SU-DHL-6 (cell line): ENCODE results near the gene RWDD4.

ENCODE experiments used
- EZH2phosphoT487 ChIP-seq: fragments of 200-600 bp; sonication (generic), shearing (Covaris generic); conservative IDR thresholded peaks from 2 replicates; pipeline ENCODE4 v1.6.1; 2018; ENCODE audit warnings: mild to moderate bottlenecking, antibody characterized with exemption, low read length, moderate library complexity, mixed read lengths
- TF ChIP-seq, protein P1 (sequence below): fragments of 200-600 bp; sonication (generic); IDR thresholded peaks from one replicate; pipeline ENCODE4 v1.5.1; 2017; ENCODE audit warnings: antibody characterized with exemption, mild to moderate bottlenecking, low read length, moderate library complexity; ENCODE audit not compliant: insufficient read depth, poor library complexity, severe bottlenecking

DNA sequence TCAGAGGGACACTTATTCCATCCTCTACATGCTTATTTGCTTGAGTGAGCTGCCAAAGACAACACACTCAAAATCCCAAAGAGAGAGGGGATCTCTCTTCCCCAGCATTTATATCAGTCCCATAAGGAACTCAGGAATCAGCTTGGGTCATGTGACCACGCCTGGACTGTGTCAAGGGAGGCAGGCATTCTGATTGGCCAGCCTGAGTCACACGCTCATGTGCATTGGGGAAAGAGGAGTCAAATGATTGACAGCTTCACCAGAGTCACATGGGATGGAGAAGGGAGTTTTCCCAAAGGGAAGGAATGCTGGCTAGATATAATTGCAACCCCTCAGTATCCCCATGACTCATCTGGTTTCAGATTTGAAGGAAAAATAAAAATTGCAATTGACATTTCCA lies 49.0 kb downstream of the RWDD4 start:
- TF ChIP-seq, protein P1, sequence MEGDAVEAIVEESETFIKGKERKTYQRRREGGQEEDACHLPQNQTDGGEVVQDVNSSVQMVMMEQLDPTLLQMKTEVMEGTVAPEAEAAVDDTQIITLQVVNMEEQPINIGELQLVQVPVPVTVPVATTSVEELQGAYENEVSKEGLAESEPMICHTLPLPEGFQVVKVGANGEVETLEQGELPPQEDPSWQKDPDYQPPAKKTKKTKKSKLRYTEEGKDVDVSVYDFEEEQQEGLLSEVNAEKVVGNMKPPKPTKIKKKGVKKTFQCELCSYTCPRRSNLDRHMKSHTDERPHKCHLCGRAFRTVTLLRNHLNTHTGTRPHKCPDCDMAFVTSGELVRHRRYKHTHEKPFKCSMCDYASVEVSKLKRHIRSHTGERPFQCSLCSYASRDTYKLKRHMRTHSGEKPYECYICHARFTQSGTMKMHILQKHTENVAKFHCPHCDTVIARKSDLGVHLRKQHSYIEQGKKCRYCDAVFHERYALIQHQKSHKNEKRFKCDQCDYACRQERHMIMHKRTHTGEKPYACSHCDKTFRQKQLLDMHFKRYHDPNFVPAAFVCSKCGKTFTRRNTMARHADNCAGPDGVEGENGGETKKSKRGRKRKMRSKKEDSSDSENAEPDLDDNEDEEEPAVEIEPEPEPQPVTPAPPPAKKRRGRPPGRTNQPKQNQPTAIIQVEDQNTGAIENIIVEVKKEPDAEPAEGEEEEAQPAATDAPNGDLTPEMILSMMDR, result no peak
- TF ChIP-seq EZH2phosphoT487, result no peak
